ENCODE results near the gene MFGE8. TPM values are rescaled to one million over a fixed set of nuclear protein-coding genes. Genes with fewer than 3 reads are reported as not detected.

Gene MFGE8
- polyA plus RNA-seq, 1 of the 3 experiments (the other 2 are of a cell fraction) = 247 TPM

- Histone ChIP-seq H3K27ac (ENCODE audit: low read depth in 2 of 2, low read length in 1 of 2) (no peak overlapping the region), H3K9ac (no peak overlapping the region), H3K79me2 (ENCODE audit: insufficient read depth) (peaks cover 5% of the 10 kb centered on the region; the same call in 1 of the 2 replicates), H3K9me3 (no peaks in the 10 kb centered on the region), H2AFZ (ENCODE audit: low read depth) (no peak overlapping the region), H3K9me2 (no peaks in the 10 kb centered on the region), H3F3A (replicated peaks; ENCODE audit: insufficient read depth) (no peaks in the 10 kb centered on the region), H3K4me3 (ENCODE audit: low read depth in 2 of 2, low read length in 1 of 2) (no peak overlapping the region), H4K20me1 (ENCODE audit: insufficient read depth) (no peaks in the 10 kb centered on the region), H3K4me1 (ENCODE audit: control insufficient read depth in 1 of 2, insufficient read depth in 2 of 2, low read depth in 1 of 2, low read length in 1 of 2) (peaks cover 0 to 1% of the 10 kb centered on the region in 2 experiments; a peak in 2 of 4 replicates), H3K36me3 (replicated peaks in 1 of 2; ENCODE audit: control insufficient read depth in 1 of 2, insufficient read depth in 2 of 2, low read length in 1 of 2) (peaks cover 3 to 30% of the 10 kb centered on the region in 2 experiments), H3K27me3 (ENCODE audit: insufficient read depth) (no peaks in the 10 kb centered on the region), H3K4me2 (no peak overlapping the region)
- POLR2A ChIA-PET = no interaction called here
- CTCF ChIA-PET = interaction anchor here (2.9 kb wide), 1 partner anchor 271 kb away, joined by 15 read pairs; no protein-coding TSS in a partner anchor
- no peak for DNase-seq
- 91% methylated on average over 7 of the region's 7 CpGs for WGBS (ENCODE audit: low lambda C conversion rate)
- TF ChIP-seq FOXM1 (IDR thresholded peaks at IDR 0.05; ENCODE audit: low read depth) (no peak), NFIC (IDR thresholded peaks at IDR 0.05; ENCODE audit: borderline replicate concordance) (no peak), SIN3A (IDR thresholded peaks at IDR 0.05; ENCODE audit: borderline replicate concordance, low read depth, low read length) (no peak), MEF2A (IDR thresholded peaks at IDR 0.05; ENCODE audit: borderline replicate concordance, low read depth) (no peak)
- TF ChIP-seq, protein P1, sequence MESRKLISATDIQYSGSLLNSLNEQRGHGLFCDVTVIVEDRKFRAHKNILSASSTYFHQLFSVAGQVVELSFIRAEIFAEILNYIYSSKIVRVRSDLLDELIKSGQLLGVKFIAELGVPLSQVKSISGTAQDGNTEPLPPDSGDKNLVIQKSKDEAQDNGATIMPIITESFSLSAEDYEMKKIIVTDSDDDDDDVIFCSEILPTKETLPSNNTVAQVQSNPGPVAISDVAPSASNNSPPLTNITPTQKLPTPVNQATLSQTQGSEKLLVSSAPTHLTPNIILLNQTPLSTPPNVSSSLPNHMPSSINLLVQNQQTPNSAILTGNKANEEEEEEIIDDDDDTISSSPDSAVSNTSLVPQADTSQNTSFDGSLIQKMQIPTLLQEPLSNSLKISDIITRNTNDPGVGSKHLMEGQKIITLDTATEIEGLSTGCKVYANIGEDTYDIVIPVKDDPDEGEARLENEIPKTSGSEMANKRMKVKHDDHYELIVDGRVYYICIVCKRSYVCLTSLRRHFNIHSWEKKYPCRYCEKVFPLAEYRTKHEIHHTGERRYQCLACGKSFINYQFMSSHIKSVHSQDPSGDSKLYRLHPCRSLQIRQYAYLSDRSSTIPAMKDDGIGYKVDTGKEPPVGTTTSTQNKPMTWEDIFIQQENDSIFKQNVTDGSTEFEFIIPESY (IDR thresholded peaks at IDR 0.05; ENCODE audit: borderline replicate concordance, low read depth) = no peak
These were observed 6.6 kb downstream of the MFGE8 start for GRCh38 chr15:88906551-88906950.

DNA sequence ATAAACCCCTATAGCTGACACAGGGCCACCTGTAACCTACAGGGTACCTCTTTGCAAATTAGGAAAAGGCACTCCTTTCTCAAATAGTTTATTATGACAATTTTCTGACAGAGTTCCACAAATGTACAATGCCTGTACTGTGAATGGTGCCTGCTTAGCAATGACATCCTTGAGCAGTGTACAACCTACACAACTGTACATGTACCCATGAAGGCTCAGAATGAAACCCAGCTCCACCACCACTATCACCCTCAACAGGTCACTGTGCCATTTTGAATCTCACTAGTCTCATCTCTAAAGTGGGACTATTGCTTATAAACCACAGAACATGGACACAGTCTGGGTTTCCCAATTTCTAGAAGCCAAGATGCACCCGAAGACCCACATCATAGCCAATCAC, 7.0 kb downstream of the MFGE8 start:
- no peak overlapping the region for H2AFZ ChIP-seq (ENCODE audit: low read depth)
- POLR2A ChIA-PET = no interaction called here
- peaks cover 4% of the 10 kb centered on the region; the same call in 1 of the 2 replicates for H3K79me2 ChIP-seq (ENCODE audit: insufficient read depth)

GRCh38 chr15:88905576-88905975, 7.6 kb downstream of the MFGE8 start:
- Histone ChIP-seq H3K4me2 (no peak overlapping the region), H3K27me3 (ENCODE audit: insufficient read depth) (no peaks in the 10 kb centered on the region), H3K9me2 (no peaks in the 10 kb centered on the region), H3K4me3 (ENCODE audit: low read depth in 2 of 2, low read length in 1 of 2) (no peak overlapping the region), H2AFZ (ENCODE audit: low read depth) (no peak overlapping the region), H3K36me3 (replicated peaks in 1 of 2; ENCODE audit: control insufficient read depth in 1 of 2, insufficient read depth in 2 of 2, low read length in 1 of 2) (peaks cover 3 to 30% of the 10 kb centered on the region in 2 experiments), H3K9me3 (no peaks in the 10 kb centered on the region), H4K20me1 (ENCODE audit: insufficient read depth) (no peaks in the 10 kb centered on the region), H3K9ac (no peak overlapping the region), H3K4me1 (ENCODE audit: control insufficient read depth in 1 of 2, insufficient read depth in 2 of 2, low read depth in 1 of 2, low read length in 1 of 2) (no peaks in the 10 kb centered on the region; a peak in 1 of 4 replicates), H3F3A (replicated peaks; ENCODE audit: insufficient read depth) (no peaks in the 10 kb centered on the region), H3K79me2 (ENCODE audit: insufficient read depth) (peaks cover 4% of the 10 kb centered on the region; the same call in 1 of the 2 replicates), H3K27ac (ENCODE audit: low read depth in 2 of 2, low read length in 1 of 2) (no peak overlapping the region)
- ChIA-PET CTCF (interaction anchor here (0.7 to 4.5 kb wide), 33 partner anchors 9 to 438 kb away, joined by 3 to 48 read pairs (median 7); partner anchors contain the start of genes MRPL46 and MRPS11), POLR2A (interaction anchor here (1.3 kb wide), 1 partner anchor 113 kb away, joined by 3 read pairs; no protein-coding TSS in a partner anchor)
- 91% methylated on average over 8 of the region's 11 CpGs for WGBS (ENCODE audit: low lambda C conversion rate)
- DNase-seq = peak; percentile 16
- TF ChIP-seq RAD21 (IDR thresholded peaks at IDR 0.05; ENCODE audit: low read length) (no peak), POLR2AphosphoS5 (IDR thresholded peaks at IDR 0.05; ENCODE audit: low read depth, low read length) (no peak), MXI1 (IDR thresholded peaks at IDR 0.05; ENCODE audit: low read depth, low read length) (no peak), CTCF (IDR thresholded peaks at IDR 0.05) (no peak), TEAD4 (IDR thresholded peaks at IDR 0.05; ENCODE audit: borderline replicate concordance, insufficient read depth) (no peak), TCF12 (IDR thresholded peaks at IDR 0.05) (no peak), YY1 (IDR thresholded peaks at IDR 0.05; ENCODE audit: low read depth) (no peak), EZH2phosphoT487 (IDR thresholded peaks at IDR 0.05; ENCODE audit: borderline replicate concordance, low read depth) (no peak)
- TF ChIP-seq, protein P1 (IDR thresholded peaks at IDR 0.05; ENCODE audit: borderline replicate concordance, low read depth) = no peak

More for the DNA sequence above, 7.0 kb downstream of the MFGE8 start:
- H3K27me3 ChIP-seq (ENCODE audit: insufficient read depth) = no peaks in the 10 kb centered on the region
- H3K9ac ChIP-seq = no peak overlapping the region
- peaks cover 3 to 30% of the 10 kb centered on the region in 2 experiments for H3K36me3 ChIP-seq (replicated peaks in 1 of 2; ENCODE audit: control insufficient read depth in 1 of 2, insufficient read depth in 2 of 2, low read length in 1 of 2)
- no peaks in the 10 kb centered on the region; a peak in 1 of 4 replicates for H3K4me1 ChIP-seq (ENCODE audit: control insufficient read depth in 1 of 2, insufficient read depth in 2 of 2, low read depth in 1 of 2, low read length in 1 of 2)
- CTCF ChIA-PET = interaction anchor here (1.3 to 2.0 kb wide), 11 partner anchors 27 to 272 kb away, joined by 3 to 27 read pairs (median 10); no protein-coding TSS in a partner anchor
- no peak for DNase-seq
- H3F3A ChIP-seq (replicated peaks; ENCODE audit: insufficient read depth) = no peaks in the 10 kb centered on the region
- H3K27ac ChIP-seq (ENCODE audit: low read depth in 2 of 2, low read length in 1 of 2) = no peak overlapping the region
- H3K4me3 ChIP-seq (ENCODE audit: low read depth in 2 of 2, low read length in 1 of 2) = no peak overlapping the region
- TF ChIP-seq, protein P2, sequence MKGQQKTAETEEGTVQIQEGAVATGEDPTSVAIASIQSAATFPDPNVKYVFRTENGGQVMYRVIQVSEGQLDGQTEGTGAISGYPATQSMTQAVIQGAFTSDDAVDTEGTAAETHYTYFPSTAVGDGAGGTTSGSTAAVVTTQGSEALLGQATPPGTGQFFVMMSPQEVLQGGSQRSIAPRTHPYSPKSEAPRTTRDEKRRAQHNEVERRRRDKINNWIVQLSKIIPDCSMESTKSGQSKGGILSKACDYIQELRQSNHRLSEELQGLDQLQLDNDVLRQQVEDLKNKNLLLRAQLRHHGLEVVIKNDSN (IDR thresholded peaks at IDR 0.05; ENCODE audit: borderline replicate concordance, low read depth) = no peak
- TF ChIP-seq NRF1 (IDR thresholded peaks at IDR 0.05; ENCODE audit: low read depth, low read length) = no peak
- H4K20me1 ChIP-seq (ENCODE audit: insufficient read depth) = no peaks in the 10 kb centered on the region
- H3K4me2 ChIP-seq = no peak overlapping the region
- WGBS (ENCODE audit: low lambda C conversion rate) = 100% methylated on average over 1 of the region's 1 CpG
- no peaks in the 10 kb centered on the region for H3K9me3 ChIP-seq
- no peaks in the 10 kb centered on the region for H3K9me2 ChIP-seq

All from SK-N-SH (cell line).